HG03175 (cell line): ENCODE measurements around the gene KRT5.

Experiments
- ATAC-seq: cut with Tn5 transposase; IDR thresholded peaks from one replicate; pipeline ENCODE4 v1.9.1; 2021; ENCODE audit warnings: mild to moderate bottlenecking, moderate library complexity; ENCODE audit not compliant: unreplicated experiment

Gene KRT5

GRCh38 chr12:52519826-52520662 is at the start of gene KRT5:
Gene KRT5 (minus strand): TSS chr12:52520394. CDS start chr12:52520296, 98 bp downstream.
- ATAC-seq, result no peak

- no peak for ATAC-seq
Observed at GRCh38 chr12:52568111-52568510, 47.9 kb upstream of the KRT5 start.

GRCh38 chr12:52566847-52567291 is 46.7 kb upstream of the KRT5 start:
- ATAC-seq, result no peak

GRCh38 chr12:52564582-52564981 is 44.4 kb upstream of the KRT5 start:
- ATAC-seq, result no peak

- no peak for ATAC-seq
Observed at GRCh38 chr12:52561880-52562449, 41.8 kb upstream of the KRT5 start.

- ATAC-seq, result no peak
Observed at GRCh38 chr12:52559979-52560378, 39.8 kb upstream of the KRT5 start.

GRCh38 chr12:52558781-52559445 is 38.7 kb upstream of the KRT5 start:
- no peak for ATAC-seq

- no peak for ATAC-seq
Observed at GRCh38 chr12:52557476-52557875, 37.3 kb upstream of the KRT5 start.

- no peak for ATAC-seq
Observed at GRCh38 chr12:52555577-52555976, 35.4 kb upstream of the KRT5 start.

- ATAC-seq, result no peak
Observed at GRCh38 chr12:52552681-52553195, 32.5 kb upstream of the KRT5 start, which contains the start of gene KRT71. Gene KRT71 (minus strand): TSS chr12:52553145. CDS start chr12:52553077, 68 bp downstream.

GRCh38 chr12:52552055-52552454 is 31.9 kb upstream of the KRT5 start:
- ATAC-seq, result no peak

GRCh38 chr12:52551216-52551865 is 31.1 kb upstream of the KRT5 start:
- no peak for ATAC-seq

GRCh38 chr12:52546126-52546525 is 25.9 kb upstream of the KRT5 start:
- ATAC-seq, result no peak

GRCh38 chr12:52543985-52544883 is 24.0 kb upstream of the KRT5 start:
- no peak for ATAC-seq

GRCh38 chr12:52542785-52543318 is 22.7 kb upstream of the KRT5 start:
- ATAC-seq, result no peak

GRCh38 chr12:52542157-52542556 is 22.0 kb upstream of the KRT5 start:
- no peak for ATAC-seq

- ATAC-seq, result no peak
Observed at GRCh38 chr12:52541709-52542108, 21.5 kb upstream of the KRT5 start.

GRCh38 chr12:52540531-52540930 is 20.3 kb upstream of the KRT5 start:
- ATAC-seq, result no peak

- no peak for ATAC-seq
Observed at GRCh38 chr12:52539821-52540173, 19.6 kb upstream of the KRT5 start.
